Neural crest cell (in vitro differentiated cells): Measurements from ENCODE around the gene CATSPERE. TPM values are rescaled to one million over a fixed set of nuclear protein-coding genes. Genes with fewer than 3 reads are reported as not detected.

ENCODE experiments used
- DNase-seq: peaks from one replicate; pipeline ENCODE4 v3.0.0; 2021; ENCODE audit warnings: low read depth, mixed read lengths, low spot score
- H3K27ac Mint-ChIP-seq: one replicate; pipeline ENCODE4 v1.8.0; 2021; ENCODE audit warnings: mild to moderate bottlenecking, mixed read lengths; ENCODE audit not compliant: unreplicated experiment
- H3K27me3 Mint-ChIP-seq: 2 replicates; pipeline ENCODE4 v1.8.0; 2021; ENCODE audit warnings: low read depth, mild to moderate bottlenecking, mixed read lengths
- H3K36me3 Mint-ChIP-seq: 2 replicates; pipeline ENCODE4 v1.8.0; 2021; ENCODE audit warnings: low read depth, mild to moderate bottlenecking, mixed read lengths
- H3K4me1 Mint-ChIP-seq: 2 replicates; pipeline ENCODE4 v1.8.0; 2021; ENCODE audit warnings: mixed read lengths
- H3K4me3 Mint-ChIP-seq: one replicate; pipeline ENCODE4 v1.8.0; 2021; ENCODE audit warnings: mild to moderate bottlenecking, mixed read lengths
- H3K9me3 Mint-ChIP-seq: 2 replicates; pipeline ENCODE4 v1.8.0; 2021; ENCODE audit warnings: mixed read lengths
- CTCF ChIP-seq: fragments of 200-600 bp; sonication (generic); conservative IDR thresholded peaks from 2 replicates; pipeline ENCODE4 v1.5.0; 2021; ENCODE audit warnings: antibody characterized with exemption, mild to moderate bottlenecking
- total RNA-seq: library from RNA; stranded (reverse); gene quantifications from 2 replicates; pipeline ENCODE4 v1.2.1, GENCODE V29; 2021

The CATSPERE gene
- total RNA-seq, 1 donor from 2014 or later, result 0.44 TPM

DNA sequence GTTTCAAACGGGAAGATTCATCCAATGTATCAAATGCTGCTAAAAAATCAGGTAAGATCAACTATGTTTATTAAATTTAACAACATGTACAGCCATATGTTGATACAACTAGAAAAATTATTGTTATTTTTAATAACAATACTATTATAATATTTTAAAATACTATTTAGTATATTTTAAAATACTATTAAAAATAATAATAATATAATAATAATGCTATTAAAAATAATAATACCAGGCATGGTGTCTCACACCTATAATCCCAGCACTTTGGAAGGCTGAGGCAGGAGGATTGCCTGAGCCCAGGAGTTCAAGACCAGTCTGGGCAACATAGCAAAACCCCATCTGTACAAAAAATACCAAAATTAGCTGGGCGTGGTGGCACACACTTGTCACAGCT lies 54.6 kb downstream of the CATSPERE start:
- TF ChIP-seq CTCF, result no peak
- H3K27me3 Mint-ChIP-seq, result no peaks in the 10 kb centered on the region
- DNase-seq, result no peak
- no peaks in the 10 kb centered on the region for H3K4me1 Mint-ChIP-seq
- H3K36me3 Mint-ChIP-seq, result peaks cover 6% of the 10 kb centered on the region
- peaks cover 11% of the 10 kb centered on the region for H3K9me3 Mint-ChIP-seq
- H3K27ac Mint-ChIP-seq, result no peak overlapping the region
- H3K4me3 Mint-ChIP-seq, result no peak overlapping the region

- no peak for DNase-seq
- Mint-ChIP-seq H3K4me3 (no peak overlapping the region), H3K4me1 (peaks cover 8% of the 10 kb centered on the region), H3K9me3 (peaks cover 3% of the 10 kb centered on the region), H3K27me3 (no peaks in the 10 kb centered on the region), H3K36me3 (peaks cover 2% of the 10 kb centered on the region), H3K27ac (no peak overlapping the region)
- TF ChIP-seq CTCF, result no peak
Measured at GRCh38 chr1:244536316-244536715, 75.2 kb downstream of the CATSPERE start.

- H3K9me3 Mint-ChIP-seq, result peaks cover 14% of the 10 kb centered on the region
- TF ChIP-seq CTCF, result no peak
- H3K36me3 Mint-ChIP-seq, result peaks cover 6% of the 10 kb centered on the region
- DNase-seq, result no peak
- H3K4me1 Mint-ChIP-seq, result no peaks in the 10 kb centered on the region
- no peak overlapping the region for H3K27ac Mint-ChIP-seq
- H3K27me3 Mint-ChIP-seq, result no peaks in the 10 kb centered on the region
- no peak overlapping the region for H3K4me3 Mint-ChIP-seq
Measured at GRCh38 chr1:244545511-244545910, 84.4 kb downstream of the CATSPERE start.

- no peak for DNase-seq
- peaks cover 9% of the 10 kb centered on the region for H3K9me3 Mint-ChIP-seq
- no peak for TF ChIP-seq CTCF
- H3K27me3 Mint-ChIP-seq, result no peaks in the 10 kb centered on the region
- no peak overlapping the region for H3K27ac Mint-ChIP-seq
- no peak overlapping the region for H3K4me3 Mint-ChIP-seq
- peaks cover 4% of the 10 kb centered on the region for H3K36me3 Mint-ChIP-seq
- no peaks in the 10 kb centered on the region for H3K4me1 Mint-ChIP-seq
Measured at GRCh38 chr1:244548558-244549115, 87.6 kb downstream of the CATSPERE start.

GRCh38 chr1:244552336-244552735 lies 91.3 kb downstream of the CATSPERE start:
- Mint-ChIP-seq H3K36me3 (peaks cover 5% of the 10 kb centered on the region), H3K27ac (no peak overlapping the region), H3K4me3 (no peak overlapping the region), H3K4me1 (no peaks in the 10 kb centered on the region), H3K27me3 (no peaks in the 10 kb centered on the region), H3K9me3 (peaks cover 11% of the 10 kb centered on the region)
- no peak for DNase-seq
- no peak for TF ChIP-seq CTCF
